ENCODE data around the gene COX11. TPM values are rescaled to one million over a fixed set of nuclear protein-coding genes. Genes with fewer than 3 reads are reported as not detected.

Gene COX11
- total and polyA plus RNA-seq, 2 of the 13 experiments (the other 11 are each of a cell fraction or from before 2014, with no cell fraction given): 103 to 203 TPM

- Histone ChIP-seq H3K79me2 (ENCODE audit: insufficient read depth, low read length) (no peaks in the 10 kb centered on the region), H2AFZ (ENCODE audit: low read length) (no peak overlapping the region), H3K4me3 (replicated peaks in 1 of 3; ENCODE audit: insufficient read depth in 1 of 3, low read depth in 2 of 3, low read length in 3 of 3) (no peak overlapping the region), H3K36me3 (replicated peaks in 1 of 2; ENCODE audit: control insufficient read depth in 1 of 2, insufficient read depth in 2 of 2, low read length in 2 of 2) (peaks cover 2 to 20% of the 10 kb centered on the region in 2 experiments), H3K27me3 (ENCODE audit: control insufficient read depth in 1 of 2, insufficient read depth in 2 of 2, low read length in 2 of 2) (no peaks in the 10 kb centered on the region), H3K9ac (ENCODE audit: insufficient read depth, low read depth, low read length) (no peak overlapping the region), H3K27ac (ENCODE audit: extremely low read length, insufficient read depth, low read length) (no peak overlapping the region), H3K4me1 (ENCODE audit: insufficient read depth, low read length) (no peaks in the 10 kb centered on the region), H4K20me1 (ENCODE audit: insufficient read depth, low read length) (no peaks in the 10 kb centered on the region), H3K9me3 (ENCODE audit: low read length) (no peaks in the 10 kb centered on the region), H3K4me2 (ENCODE audit: low read depth, low read length) (no peak overlapping the region)
- 89% methylated on average over 1 of the region's 1 CpG for WGBS (ENCODE audit: low lambda C conversion rate)
- peak; percentile 47 for FAIRE-seq
- ChIA-PET POLR2A (interaction anchor here (1.0 kb wide), 1 partner anchor 38 kb away, joined by 5 read pairs; the partner anchor contains the start of genes COX11 and STXBP4), CTCF (ENCODE audit: low intra/inter-chr PET ratio, low total read pairs) (interaction anchor here (0.7 to 1.4 kb wide), 2 partner anchors 12 to 344 kb away, joined by 3 read pairs; no protein-coding TSS in a partner anchor)
- in situ Hi-C loops (cut with HindIII; ENCODE audit: extremely low pct_ligation_motif_present, low pct_unique_long_range_greater_than_20kb): no loop called here
- BruUV-seq (replicated peaks): no TSS peak
- intact Hi-C loops (cut with micrococcal nuclease; ENCODE audit: unreplicated experiment): no loop called here
- peak; percentile 40 for DNase-seq (ENCODE audit: low spot score)
- ATAC-seq: peak; percentile 87
- TF ChIP-seq REST (IDR thresholded peaks at IDR 0.05; ENCODE audit: borderline replicate concordance in 1 of 2, low read depth in 1 of 2, low read length in 2 of 2): no peak
- no peak for TF ChIP-seq ZNF609 (CRISPR knock-in tag; IDR thresholded peaks at IDR 0.05; ENCODE audit: borderline replicate concordance)
- TF ChIP-seq CTCF (CRISPR knock-in tag; IDR thresholded peaks at IDR 0.05): peak; percentile 67
- TF ChIP-seq PAWR (CRISPR knock-in tag; IDR thresholded peaks at IDR 0.05; ENCODE audit: borderline replicate concordance): no peak
- peak; percentile 60 for TF ChIP-seq STAG1 (CRISPR knock-in tag; IDR thresholded peaks at IDR 0.05)
- TF ChIP-seq ZNF564 (CRISPR knock-in tag; IDR thresholded peaks at IDR 0.05): no peak
- no peak for TF ChIP-seq NFKBIZ (CRISPR knock-in tag; IDR thresholded peaks at IDR 0.05)
- no peak for TF ChIP-seq ZNF383 (CRISPR knock-in tag; IDR thresholded peaks at IDR 0.05; ENCODE audit: borderline replicate concordance)
- no peak for TF ChIP-seq ZSCAN31 (CRISPR knock-in tag; IDR thresholded peaks at IDR 0.05; ENCODE audit: low read depth)
- TF ChIP-seq TOE1 (CRISPR knock-in tag; IDR thresholded peaks at IDR 0.05): no peak
- TF ChIP-seq FOXO1 (CRISPR knock-in tag; IDR thresholded peaks at IDR 0.05): no peak
- TF ChIP-seq ZKSCAN1 (IDR thresholded peaks at IDR 0.05; ENCODE audit: low read length): no peak
These were observed 37.1 kb upstream of the COX11 start for GRCh38 chr17:55005520-55005919.
